GDM1 (cell line): ENCODE measurements around the gene PPP1R11.

Experiments used
- DNase-seq: peaks from one replicate; lab custom pipeline; 2025; lab: John Stamatoyannopoulos, UW

PPP1R11 gene

GRCh38 chr6:30061858-30062458 is 5.0 kb upstream of the PPP1R11 start:
- DNase-seq = peak; percentile 26

DNA sequence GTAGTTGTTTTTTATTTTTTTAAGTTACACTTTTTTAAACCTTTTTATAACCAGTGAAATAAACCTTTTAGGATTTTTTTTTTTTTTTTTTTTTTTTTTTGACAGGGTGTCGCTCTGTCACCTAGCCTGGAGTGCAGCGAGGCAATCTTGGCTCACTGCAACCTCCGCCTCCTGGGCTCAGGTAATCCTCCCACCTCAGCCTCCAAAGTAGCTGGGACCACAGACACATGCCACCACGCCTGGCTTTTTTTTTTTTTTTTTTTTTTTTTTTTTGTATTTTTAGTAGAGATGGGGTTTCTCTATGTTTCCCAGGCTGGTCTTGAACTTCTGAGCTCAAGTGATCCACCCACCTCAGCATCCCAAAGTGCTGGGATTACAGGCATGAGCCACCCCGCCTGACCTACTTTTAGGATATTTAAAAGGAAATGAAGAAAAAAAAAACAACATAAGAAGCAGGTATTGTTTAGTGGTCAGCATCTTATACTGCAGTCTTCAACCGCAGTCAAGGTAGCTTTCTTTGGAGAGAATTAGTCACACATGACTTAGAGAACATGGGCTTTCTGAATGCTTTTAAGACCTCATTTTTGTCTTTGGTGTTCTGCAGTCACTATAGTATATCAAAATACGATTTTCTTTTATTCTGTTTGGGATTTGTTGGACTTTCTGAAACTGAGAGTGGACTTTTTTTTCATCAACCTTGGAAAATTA is 4.4 kb upstream of the PPP1R11 start:
- no peak for DNase-seq

DNA sequence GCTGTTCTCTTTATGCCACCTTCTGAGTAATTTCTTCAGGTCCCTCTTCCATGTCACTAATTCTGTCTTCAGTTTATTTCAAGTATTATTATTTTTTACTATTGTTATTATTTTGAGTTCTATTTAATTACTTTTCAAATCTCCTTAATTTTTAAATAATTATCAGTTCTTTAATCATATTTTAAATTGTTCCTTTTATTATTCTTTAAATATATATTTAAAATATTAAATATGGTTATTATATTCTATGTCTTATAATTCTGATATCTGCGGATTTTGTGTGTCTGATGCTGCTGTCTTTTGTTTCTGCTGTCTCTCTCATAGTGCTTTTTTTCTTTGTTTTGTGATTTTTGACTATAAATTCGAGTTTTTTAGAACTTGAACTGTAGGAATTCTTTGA is 3.7 kb upstream of the PPP1R11 start:
- DNase-seq = no peak

DNA sequence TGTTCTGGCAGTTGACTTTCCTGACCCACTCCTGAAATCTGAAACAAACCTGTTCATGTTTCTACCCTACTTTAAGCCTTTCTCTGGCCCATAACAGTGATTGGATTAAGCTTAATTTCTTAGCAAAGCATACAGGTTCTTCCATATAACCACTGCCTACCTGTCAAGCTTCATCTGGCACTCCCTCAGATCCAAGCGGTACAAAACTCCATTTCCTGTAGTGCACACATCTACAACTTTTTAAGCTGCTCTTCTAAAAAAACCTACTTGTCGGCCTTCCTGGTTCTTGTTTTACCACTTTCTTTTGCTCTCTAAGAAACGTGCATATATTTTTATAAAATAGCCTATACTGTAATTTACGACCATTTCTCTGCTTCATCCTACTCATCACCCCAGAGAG is 916 bp upstream of the PPP1R11 start:
- DNase-seq = no peak

- no peak for DNase-seq
These were observed 602 bp downstream of the PPP1R11 start for GRCh38 chr6:30067460-30068139.

DNA sequence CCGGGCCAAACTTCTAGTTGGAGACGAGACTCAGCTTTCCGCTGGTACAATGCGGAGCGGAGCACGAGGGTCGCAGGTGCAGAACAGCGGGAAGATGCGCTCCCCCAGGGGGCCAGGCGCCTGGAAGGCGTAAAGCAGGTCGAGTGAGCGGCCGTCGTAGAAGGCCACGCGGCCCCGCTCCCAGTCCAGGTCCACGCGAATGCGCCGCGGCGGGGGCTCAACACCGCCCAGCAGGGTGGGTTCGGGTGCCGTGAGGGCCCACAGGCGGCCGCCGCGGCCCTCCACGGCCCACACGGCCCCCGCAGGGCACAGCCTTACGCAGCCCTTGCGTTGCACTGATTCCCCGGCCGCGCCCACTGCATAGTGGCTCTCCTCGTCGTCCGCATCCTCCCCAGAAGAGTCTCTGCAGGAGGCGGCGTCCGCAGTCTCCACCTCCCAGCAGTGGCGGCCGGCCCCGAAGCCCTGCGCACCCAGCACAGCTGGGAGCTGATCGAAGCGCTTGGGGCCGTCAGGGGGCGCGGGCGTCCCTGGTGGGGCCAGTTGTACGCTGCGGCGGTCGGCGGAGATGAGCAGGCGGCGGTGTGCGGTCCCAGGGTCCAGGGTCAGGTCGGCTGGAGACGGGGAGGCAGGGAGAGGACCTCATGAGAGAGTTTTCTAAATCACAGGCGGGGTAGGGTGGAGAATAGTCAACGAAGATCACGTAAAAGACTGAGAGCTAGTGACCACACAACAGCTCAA is 4.3 kb downstream of the PPP1R11 start:
- no peak for DNase-seq

DNA sequence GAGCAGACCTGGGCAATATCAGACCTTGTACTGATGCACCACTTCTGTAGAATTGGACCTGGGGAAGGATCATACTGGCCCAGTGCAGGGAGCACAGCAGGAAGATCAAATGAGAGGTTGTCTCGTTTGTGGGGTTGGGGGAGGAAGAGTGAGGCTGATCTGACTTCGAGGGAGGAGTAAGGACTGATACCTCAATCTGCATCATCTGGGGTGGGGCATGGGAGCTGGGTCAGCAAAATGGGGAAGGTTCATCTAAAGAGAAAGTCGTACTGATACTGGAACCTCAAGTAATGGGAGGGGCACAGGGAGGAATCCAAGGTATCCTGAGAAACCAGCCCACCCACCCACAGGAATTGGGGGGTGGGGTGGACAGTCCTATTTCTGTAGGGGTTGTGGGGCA is 4.9 kb downstream of the PPP1R11 start:
- no peak for DNase-seq

DNA sequence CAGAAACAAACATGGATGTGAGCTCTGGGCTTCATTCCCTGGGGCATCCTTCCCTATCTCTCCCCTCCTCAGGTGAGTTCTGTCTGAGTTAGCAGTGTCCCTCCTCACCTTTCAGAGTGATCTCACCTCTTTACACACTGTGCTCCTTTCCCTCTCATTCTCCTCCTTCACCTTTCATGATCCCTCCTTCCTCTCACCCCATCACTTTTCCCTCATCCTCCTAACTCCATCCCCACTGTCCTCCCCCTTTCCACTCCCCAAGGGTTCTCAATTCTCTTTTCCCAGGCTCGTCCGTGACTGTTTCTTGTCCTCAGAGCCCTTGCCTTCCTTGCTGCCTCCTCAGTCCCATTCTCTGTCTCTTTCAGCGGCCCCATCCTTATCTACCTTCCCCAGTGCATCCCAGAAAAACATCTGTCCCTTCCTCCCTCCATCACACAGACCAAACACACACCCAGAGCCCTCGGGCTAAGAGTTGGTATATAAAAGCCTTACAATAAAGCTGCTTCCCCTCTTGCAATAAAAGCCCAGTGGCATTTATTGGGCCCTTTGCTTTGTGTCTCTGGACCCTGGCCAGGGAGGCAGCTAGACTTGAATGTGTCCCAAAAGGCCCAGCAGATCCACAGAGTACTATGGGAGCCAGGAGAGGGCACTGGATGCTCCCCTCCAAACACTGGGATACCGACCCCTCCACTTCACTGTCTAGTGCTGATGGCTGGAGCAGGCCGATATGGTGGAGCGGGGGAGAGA is 6.7 kb downstream of the PPP1R11 start:
- DNase-seq = no peak

DNA sequence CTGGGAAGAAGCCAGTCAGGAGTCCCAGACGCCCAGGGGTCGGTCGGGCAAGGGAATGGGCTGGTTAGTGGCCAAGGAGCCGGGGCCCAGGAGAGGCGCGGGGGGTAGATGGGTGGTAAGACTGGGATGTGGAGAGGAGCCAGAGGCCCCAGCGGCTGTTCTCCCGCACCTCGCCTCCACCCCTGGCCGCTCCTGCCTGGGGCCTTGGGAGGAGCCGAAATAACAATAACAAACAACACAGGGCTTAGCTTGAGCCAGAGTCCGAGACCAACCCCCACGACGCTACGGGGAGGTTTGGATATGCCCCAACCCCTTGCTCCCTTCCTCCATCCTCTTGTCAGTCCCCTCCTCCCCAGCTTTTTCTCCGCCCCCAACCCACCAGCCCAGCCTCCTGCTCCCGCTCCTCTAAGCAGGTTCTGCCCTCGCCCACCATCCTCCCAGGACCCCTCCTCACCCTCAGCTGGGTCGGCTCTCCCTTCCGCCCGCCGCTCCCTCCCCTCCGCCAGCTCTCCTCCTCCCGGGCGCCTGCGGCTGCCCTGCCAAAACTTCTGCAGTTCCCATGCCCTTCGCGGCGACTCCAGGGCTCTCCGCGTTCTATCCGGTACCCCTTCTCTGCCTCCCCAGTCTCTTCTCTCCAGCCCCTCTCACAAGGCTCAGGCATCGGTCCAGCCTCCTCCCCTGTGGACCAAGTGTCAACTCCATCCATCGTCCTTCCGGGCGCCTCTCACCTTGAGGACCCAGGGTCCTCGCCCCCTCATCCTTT is 7.5 kb downstream of the PPP1R11 start:
- DNase-seq = no peak

- DNase-seq = no peak
These were observed 8.2 kb downstream of the PPP1R11 start, which contains the start of gene RNF39 for GRCh38 chr6:30075094-30075789. Gene RNF39 (minus strand): TSS chr6:30075769. CDS start chr6:30075585, 184 bp downstream.

DNA sequence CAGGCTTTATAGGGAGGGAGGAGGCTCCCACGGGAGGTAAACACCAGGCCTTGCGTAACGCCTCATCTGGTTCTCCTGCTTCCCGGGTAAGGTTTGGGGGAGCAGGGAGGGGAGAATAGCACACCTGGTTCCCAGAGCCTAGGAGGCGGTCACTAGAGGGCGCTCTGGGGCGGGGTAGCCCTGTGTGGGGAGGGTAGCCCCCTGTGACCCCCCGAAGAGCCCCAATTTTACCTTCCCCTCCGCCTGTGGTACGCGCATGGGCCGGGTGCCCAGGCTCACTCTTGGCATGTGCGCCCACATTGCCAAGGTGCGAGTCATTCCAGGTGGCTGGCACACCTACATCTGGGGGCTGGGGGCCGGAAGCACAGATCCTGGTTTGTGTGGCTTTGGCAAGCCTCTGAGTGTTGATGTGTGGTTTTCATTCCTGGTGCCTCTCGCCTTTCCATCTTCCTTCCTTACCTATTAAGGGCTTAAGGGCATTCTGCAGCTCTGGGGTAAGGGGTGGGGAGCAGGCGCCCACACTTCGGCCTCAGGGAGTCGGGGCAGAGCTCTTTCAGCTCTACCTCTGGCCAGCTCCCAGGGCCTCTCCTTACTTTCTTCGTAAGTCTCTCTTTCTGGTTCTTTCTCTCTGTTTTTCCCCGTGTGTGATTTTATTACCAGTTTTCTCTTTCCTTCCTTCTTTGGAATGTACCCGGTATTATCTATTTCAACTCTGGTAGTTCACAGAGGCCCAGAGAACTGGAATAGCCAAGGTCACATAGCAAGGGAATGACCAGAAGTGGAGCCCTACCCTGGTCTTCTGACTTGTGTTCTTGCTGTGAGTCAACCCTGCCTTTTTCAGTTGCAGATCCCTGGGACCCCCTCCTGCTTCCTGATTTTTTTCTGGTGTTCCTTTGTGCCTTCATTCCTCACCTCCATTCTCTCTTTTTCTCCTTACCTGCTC is 9.1 kb downstream of the PPP1R11 start:
- DNase-seq = no peak

GRCh38 chr6:30077218-30077617 is 10.2 kb downstream of the PPP1R11 start:
- DNase-seq = no peak

- DNase-seq = no peak
These were observed 20.9 kb downstream of the PPP1R11 start for GRCh38 chr6:30087876-30088275.

- no peak for DNase-seq
These were observed 24.8 kb downstream of the PPP1R11 start for GRCh38 chr6:30091577-30092381.

GRCh38 chr6:30092852-30093543 is 26.0 kb downstream of the PPP1R11 start:
- DNase-seq = no peak

DNA sequence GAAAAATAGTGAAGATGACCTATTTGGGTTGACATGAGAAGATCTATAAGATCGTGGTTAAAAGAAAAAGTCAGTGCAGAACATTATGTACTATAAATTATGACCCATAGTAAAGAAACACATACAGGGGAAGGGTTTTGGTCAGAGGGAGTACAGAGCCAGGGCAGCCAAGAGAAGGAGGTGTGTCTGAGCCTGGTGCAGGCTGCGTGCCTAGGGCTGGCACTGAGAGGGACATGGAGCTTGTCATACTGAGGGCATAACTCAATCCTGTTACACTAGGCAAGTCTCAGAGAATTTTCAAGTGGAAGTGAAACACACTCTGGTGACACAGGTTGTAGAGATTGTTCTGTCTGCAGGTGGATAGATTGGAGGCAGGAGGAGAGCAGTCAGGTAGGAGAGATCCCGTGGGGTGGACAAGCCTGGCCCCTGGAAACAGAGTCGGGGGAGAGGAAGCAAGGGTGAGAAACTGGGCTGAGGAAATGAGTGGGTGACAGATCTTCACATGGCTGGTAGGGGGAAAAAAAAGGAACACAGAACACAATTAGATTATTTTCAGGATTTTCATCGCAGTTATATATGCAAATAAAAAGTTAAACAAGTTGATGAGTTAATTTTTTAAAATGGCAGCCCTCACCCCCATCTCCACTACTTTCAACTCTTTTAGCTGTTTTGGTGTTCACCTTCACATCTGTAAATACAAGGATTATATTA is 27.1 kb downstream of the PPP1R11 start:
- DNase-seq = no peak

DNA sequence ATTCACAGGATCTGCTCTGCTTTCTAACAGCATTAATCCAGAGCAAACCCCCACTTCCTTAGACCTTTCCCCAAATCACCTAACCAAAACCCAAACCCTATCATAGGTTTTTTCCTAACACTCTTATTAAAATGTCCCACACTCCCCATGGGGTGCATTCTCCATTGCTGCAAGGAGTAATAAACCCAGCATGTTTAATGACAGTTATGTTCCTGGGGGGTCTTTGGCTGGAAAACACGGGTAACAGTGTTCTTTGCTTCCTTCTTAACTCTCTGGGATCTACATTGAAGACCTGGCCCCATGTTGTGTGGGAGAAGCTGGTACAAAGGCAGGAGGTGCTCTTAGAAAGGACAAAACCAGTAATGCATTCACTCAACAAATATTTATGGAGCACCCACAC is 29.8 kb downstream of the PPP1R11 start:
- DNase-seq = no peak
